Uterus (tissue), 4 donors: ENCODE data around the gene TPPP. TPM values are rescaled to one million over a fixed set of nuclear protein-coding genes. Genes with fewer than 3 reads are reported as not detected.
A peak's percentile ranks its signal among the peaks of the same experiment; 100 is the strongest.

Experiments
- DNase-seq, 2 donors: peaks; one replicate each; pipeline ENCODE4 v3.0.0-alpha.2; 2019 to 2020
- H3K27ac ChIP-seq, 2 donors: fragments of 200-600 bp; sonication (generic); 1 replicate in 1 of 2; 2 replicates in 1 of 2; pipeline ENCODE4 v1.5.1; 2016 to 2018
- H3K27me3 ChIP-seq, 2 donors: fragments of 200-600 bp; sonication (generic); one replicate each; pipeline ENCODE4 v1.5.1; 2018 to 2019; ENCODE audit warnings: control low read depth in 1 of 2
- H3K36me3 ChIP-seq, 2 donors: fragments of 200-600 bp; sonication (generic); one replicate each; pipeline ENCODE4 v1.5.1; 2019; ENCODE audit warnings: control low read depth in 1 of 2
- H3K4me1 ChIP-seq, 2 donors: fragments of 200-600 bp; sonication (generic); one replicate each; pipeline ENCODE4 v1.5.1; 2018 to 2019; ENCODE audit warnings: control low read depth in 1 of 2
- H3K4me3 ChIP-seq, 2 donors: fragments of 200-600 bp; sonication (generic); 1 replicate in 1 of 2; 2 replicates in 1 of 2; pipeline ENCODE4 v1.5.1; 2018 to 2019; ENCODE audit warnings: mild to moderate bottlenecking in 1 of 2
- H3K9me3 ChIP-seq, 2 donors: fragments of 200-600 bp; sonication (generic); one replicate each; pipeline ENCODE4 v1.5.1; 2019; ENCODE audit warnings: control low read depth in 1 of 2
- CTCF ChIP-seq, 4 experiments: fragments of 200-600 bp in 2 of 4; fragments of 450-650 bp in 2 of 4; sonication (generic) in 2 of 4; IDR thresholded peaks; one replicate each; pipeline ENCODE4 v1.5.1; 2016 to 2019; ENCODE audit warnings: antibody characterized with exemption in 4 of 4, mild to moderate bottlenecking in 2 of 4, moderate library complexity in 1 of 4
- POLR2A ChIP-seq, 2 donors: fragments of 450-650 bp; IDR thresholded peaks; one replicate each; pipeline ENCODE4 v1.6.1; 2016; ENCODE audit warnings: antibody characterized with exemption in 2 of 2, mild to moderate bottlenecking in 1 of 2, moderate library complexity in 1 of 2
- intact Hi-C: fragments of 100-400 bp; cut with DNase I; formaldehyde crosslinking; loops from one replicate; pipeline ENCODE4 v1.15.1; 2023; ENCODE audit warnings: low total_unique reads
- total RNA-seq, 4 donors: library from RNA; depleted of rRNA in 3 of 4; stranded (reverse); fragments of >200 nt in 3 of 4; gene quantifications; one replicate each; pipeline versions ENCODE4 v1.1.0 to v1.2.4, GENCODE V29; 2014 to 2023
- donor health status: DM: yes; HTN: yes; CAD: no.

The TPPP gene
- total RNA-seq, 4 donors from 2014 or later: 0.26 to 8.0 (median 1.0) TPM

GRCh38 chr5:622946-623522 is 70.1 kb downstream of the TPPP start:
- no peak for DNase-seq
- no peak for TF ChIP-seq POLR2A (IDR thresholded peaks at IDR 0.05)
- TF ChIP-seq CTCF (IDR thresholded peaks at IDR 0.05): no peak

GRCh38 chr5:622359-622758 is 70.8 kb downstream of the TPPP start:
- H3K9me3 ChIP-seq: no peaks in the 10 kb centered on the region
- no peaks in the 10 kb centered on the region for H3K27me3 ChIP-seq
- intact Hi-C loops: no loop called here
- H3K4me3 ChIP-seq: no peak overlapping the region
- no peaks in the 10 kb centered on the region for H3K4me1 ChIP-seq
- TF ChIP-seq CTCF (IDR thresholded peaks at IDR 0.05): no peak
- no peak for TF ChIP-seq POLR2A (IDR thresholded peaks at IDR 0.05)
- H3K36me3 ChIP-seq: no peaks in the 10 kb centered on the region
- H3K27ac ChIP-seq: no peak overlapping the region
- no peak for DNase-seq

More at GRCh38 chr5:622946-623522, 70.1 kb downstream of the TPPP start:
- H3K9me3 ChIP-seq: no peaks in the 10 kb centered on the region
- no peak overlapping the region for H3K4me3 ChIP-seq
- intact Hi-C loops: no loop called here
- H3K36me3 ChIP-seq: no peaks in the 10 kb centered on the region
- no peak overlapping the region for H3K27ac ChIP-seq
- no peaks in the 10 kb centered on the region for H3K4me1 ChIP-seq
- no peaks in the 10 kb centered on the region for H3K27me3 ChIP-seq

GRCh38 chr5:621341-621761 is 71.8 kb downstream of the TPPP start:
- H3K4me1 ChIP-seq: no peaks in the 10 kb centered on the region
- H3K9me3 ChIP-seq: no peaks in the 10 kb centered on the region
- intact Hi-C loops: no loop called here
- peak in 1 of 2 donors; percentile 3 for DNase-seq
- no peak overlapping the region for H3K4me3 ChIP-seq
- TF ChIP-seq CTCF (IDR thresholded peaks at IDR 0.05): no peak
- TF ChIP-seq POLR2A (IDR thresholded peaks at IDR 0.05): no peak
- no peaks in the 10 kb centered on the region for H3K27me3 ChIP-seq
- no peak overlapping the region for H3K27ac ChIP-seq
- H3K36me3 ChIP-seq: no peaks in the 10 kb centered on the region

- Histone ChIP-seq H3K9me3 (no peaks in the 10 kb centered on the region), H3K27ac (no peak overlapping the region), H3K27me3 (no peaks in the 10 kb centered on the region), H3K4me1 (no peaks in the 10 kb centered on the region), H3K36me3 (no peaks in the 10 kb centered on the region), H3K4me3 (no peak overlapping the region)
- TF ChIP-seq POLR2A (IDR thresholded peaks at IDR 0.05): no peak
- DNase-seq: peak in 1 of 2 donors; percentile 4
- intact Hi-C loops: no loop called here
Observed at GRCh38 chr5:620586-621180, 72.5 kb downstream of the TPPP start.

GRCh38 chr5:620152-620551 is 73.0 kb downstream of the TPPP start:
- Histone ChIP-seq H3K4me3 (no peak overlapping the region), H3K27me3 (no peaks in the 10 kb centered on the region), H3K9me3 (no peaks in the 10 kb centered on the region), H3K27ac (no peak overlapping the region), H3K4me1 (no peaks in the 10 kb centered on the region), H3K36me3 (no peaks in the 10 kb centered on the region)
- TF ChIP-seq POLR2A (IDR thresholded peaks at IDR 0.05): no peak
- TF ChIP-seq CTCF (IDR thresholded peaks at IDR 0.05): no peak
- peak in 1 of 2 donors; percentile 6 for DNase-seq
- intact Hi-C loops: no loop called here
